NCI-H2227 (cell line): Measurements from ENCODE around the gene B3GAT1.

ENCODE experiments used
- DNase-seq: peaks from one replicate; lab custom pipeline; 2025; ENCODE audit not compliant: unreplicated experiment; lab: John Stamatoyannopoulos, UW

Gene B3GAT1

GRCh38 chr11:134374171-134374570 is 37.9 kb downstream of the B3GAT1 start:
- DNase-seq, result no peak

- DNase-seq, result no peak
Observed at GRCh38 chr11:134373591-134374052, 38.4 kb downstream of the B3GAT1 start.

- no peak for DNase-seq
Observed at GRCh38 chr11:134372961-134373360, 39.1 kb downstream of the B3GAT1 start.

- DNase-seq, result no peak
Observed at GRCh38 chr11:134372536-134372935, 39.5 kb downstream of the B3GAT1 start.

GRCh38 chr11:134371436-134372185 is 40.4 kb downstream of the B3GAT1 start:
- no peak for DNase-seq

- no peak for DNase-seq
Observed at GRCh38 chr11:134370526-134371435, 41.3 kb downstream of the B3GAT1 start.

- DNase-seq, result no peak
Observed at GRCh38 chr11:134369656-134370525, 42.2 kb downstream of the B3GAT1 start.

GRCh38 chr11:134367781-134368180 is 44.3 kb downstream of the B3GAT1 start:
- DNase-seq, result no peak

- no peak for DNase-seq
Observed at GRCh38 chr11:134366254-134366653, 45.8 kb downstream of the B3GAT1 start.

- DNase-seq, result no peak
Observed at GRCh38 chr11:134365011-134365925, 46.8 kb downstream of the B3GAT1 start.

- DNase-seq, result no peak
Observed at GRCh38 chr11:134364261-134364660, 47.8 kb downstream of the B3GAT1 start.

- DNase-seq, result no peak
Observed at GRCh38 chr11:134363592-134363991, 48.5 kb downstream of the B3GAT1 start.

- DNase-seq, result no peak
Observed at GRCh38 chr11:134363161-134363560, 48.9 kb downstream of the B3GAT1 start.

- no peak for DNase-seq
Observed at GRCh38 chr11:134362192-134362901, 49.7 kb downstream of the B3GAT1 start.

GRCh38 chr11:134361661-134362060 is 50.4 kb downstream of the B3GAT1 start:
- no peak for DNase-seq

- no peak for DNase-seq
Observed at GRCh38 chr11:134360050-134360835, 51.8 kb downstream of the B3GAT1 start.

- no peak for DNase-seq
Observed at GRCh38 chr11:134359646-134360045, 52.4 kb downstream of the B3GAT1 start.

- no peak for DNase-seq
Observed at GRCh38 chr11:134358856-134359490, 53.1 kb downstream of the B3GAT1 start.
